RWPE1 (cell line): ENCODE results near the gene CCDC92.

ENCODE experiments used
- CTCF ChIA-PET: fragments of 350-600 bp; sonication (Branson Sonifier 250); formaldehyde crosslinking; extraction: SDS; loops from one replicate; lab custom pipeline; 2021; lab: Yijun Ruan, JAX
- POLR2A ChIA-PET: fragments of 400-600 bp; formaldehyde crosslinking; extraction: SDS; loops from one replicate; lab custom pipeline; 2020; ENCODE audit warnings: antibody characterized with exemption; ENCODE audit not compliant: low non-redundant PET; lab: Yijun Ruan, JAX
- DNase-seq: peaks from one replicate; pipeline ENCODE4 v3.0.0; 2012; ENCODE audit warnings: low spot score
- H3K27ac ChIP-seq: fragments of 450-650 bp; 2 replicates; pipeline ENCODE4 v1.5.1; 2017
- TF ChIP-seq, protein P1 (sequence below): fragments of 450-650 bp; conservative IDR thresholded peaks from 2 replicates; pipeline ENCODE4 v1.5.1; 2017; ENCODE audit warnings: low read depth, mild to moderate bottlenecking

The CCDC92 gene

DNA sequence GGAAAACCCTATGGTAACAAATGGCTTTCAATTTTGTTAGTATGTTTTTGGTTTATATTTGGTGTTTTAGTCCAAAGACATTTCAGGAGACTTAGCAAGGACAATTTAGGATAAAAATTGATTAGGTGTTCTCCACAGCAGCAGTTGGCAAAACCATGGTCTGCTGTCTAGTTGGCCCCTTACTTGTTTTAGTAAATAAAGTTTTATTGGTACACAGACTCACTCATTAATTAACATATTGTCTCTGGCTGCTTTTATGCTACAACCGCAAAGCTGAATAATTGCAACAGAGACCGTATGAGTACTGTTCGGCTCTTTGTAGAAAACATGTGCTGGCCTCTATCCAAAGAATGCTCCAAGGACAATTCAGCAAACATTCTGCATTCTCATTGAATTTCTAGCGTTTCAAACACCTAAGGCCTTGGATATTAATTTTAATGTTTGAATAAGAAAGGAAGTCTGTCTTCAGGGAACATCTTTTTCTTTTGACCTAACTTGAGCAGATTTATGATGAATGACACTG lies 77.7 kb downstream of the CCDC92 start:
- ChIA-PET CTCF (no interaction called here), POLR2A (no interaction called here)
- no peak for DNase-seq
- TF ChIP-seq, protein P1, sequence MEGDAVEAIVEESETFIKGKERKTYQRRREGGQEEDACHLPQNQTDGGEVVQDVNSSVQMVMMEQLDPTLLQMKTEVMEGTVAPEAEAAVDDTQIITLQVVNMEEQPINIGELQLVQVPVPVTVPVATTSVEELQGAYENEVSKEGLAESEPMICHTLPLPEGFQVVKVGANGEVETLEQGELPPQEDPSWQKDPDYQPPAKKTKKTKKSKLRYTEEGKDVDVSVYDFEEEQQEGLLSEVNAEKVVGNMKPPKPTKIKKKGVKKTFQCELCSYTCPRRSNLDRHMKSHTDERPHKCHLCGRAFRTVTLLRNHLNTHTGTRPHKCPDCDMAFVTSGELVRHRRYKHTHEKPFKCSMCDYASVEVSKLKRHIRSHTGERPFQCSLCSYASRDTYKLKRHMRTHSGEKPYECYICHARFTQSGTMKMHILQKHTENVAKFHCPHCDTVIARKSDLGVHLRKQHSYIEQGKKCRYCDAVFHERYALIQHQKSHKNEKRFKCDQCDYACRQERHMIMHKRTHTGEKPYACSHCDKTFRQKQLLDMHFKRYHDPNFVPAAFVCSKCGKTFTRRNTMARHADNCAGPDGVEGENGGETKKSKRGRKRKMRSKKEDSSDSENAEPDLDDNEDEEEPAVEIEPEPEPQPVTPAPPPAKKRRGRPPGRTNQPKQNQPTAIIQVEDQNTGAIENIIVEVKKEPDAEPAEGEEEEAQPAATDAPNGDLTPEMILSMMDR = no peak
- H3K27ac ChIP-seq = no peak overlapping the region

DNA sequence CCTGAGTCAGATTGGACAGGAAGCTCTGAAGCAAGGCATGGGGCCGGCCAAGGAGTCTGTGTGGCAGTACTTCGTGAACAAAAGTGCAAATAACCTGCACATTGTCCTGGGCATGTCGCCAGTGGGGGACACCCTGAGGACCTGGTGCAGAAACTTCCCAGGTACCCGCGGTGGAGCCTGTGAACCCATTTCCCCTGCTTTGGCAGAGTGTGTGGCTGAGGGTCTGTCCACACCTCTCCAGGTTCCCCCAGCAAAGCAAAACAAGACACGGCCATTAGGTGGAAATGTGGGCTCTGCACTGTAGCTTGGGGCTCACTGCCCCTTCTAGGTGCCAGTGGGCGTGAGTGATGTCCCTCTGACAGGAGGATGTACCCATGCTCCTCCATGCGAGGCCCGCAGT lies 79.4 kb downstream of the CCDC92 start:
- no peak for DNase-seq
- ChIA-PET POLR2A (no interaction called here), CTCF (no interaction called here)
- TF ChIP-seq, protein P1 = no peak
- no peak overlapping the region for H3K27ac ChIP-seq

DNA sequence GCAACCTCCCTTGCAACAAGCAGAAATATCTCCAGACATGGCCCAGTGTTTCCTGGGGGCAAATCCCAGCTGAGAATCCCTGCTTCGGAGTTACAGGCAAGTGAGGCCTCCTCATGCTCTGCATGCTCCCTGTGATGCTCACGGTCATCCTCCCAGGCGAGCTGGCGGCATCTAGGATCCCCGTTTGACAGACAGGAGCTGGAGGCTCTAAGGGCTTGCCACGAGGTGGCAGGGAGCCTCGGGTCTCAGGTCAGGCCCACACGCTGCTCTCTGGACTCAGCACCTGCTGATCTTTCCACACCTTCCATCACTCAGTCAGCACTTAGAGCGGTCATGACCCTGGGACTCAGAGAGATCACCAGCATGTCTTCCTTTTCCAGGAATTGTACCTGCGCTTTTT lies 79.8 kb downstream of the CCDC92 start:
- ChIA-PET CTCF (interaction anchor here (0.6 kb wide), 1 partner anchor 9 kb away, joined by 6 read pairs; no protein-coding TSS in a partner anchor), POLR2A (no interaction called here)
- TF ChIP-seq, protein P1 = no peak
- no peak for DNase-seq
- H3K27ac ChIP-seq = no peak overlapping the region

DNA sequence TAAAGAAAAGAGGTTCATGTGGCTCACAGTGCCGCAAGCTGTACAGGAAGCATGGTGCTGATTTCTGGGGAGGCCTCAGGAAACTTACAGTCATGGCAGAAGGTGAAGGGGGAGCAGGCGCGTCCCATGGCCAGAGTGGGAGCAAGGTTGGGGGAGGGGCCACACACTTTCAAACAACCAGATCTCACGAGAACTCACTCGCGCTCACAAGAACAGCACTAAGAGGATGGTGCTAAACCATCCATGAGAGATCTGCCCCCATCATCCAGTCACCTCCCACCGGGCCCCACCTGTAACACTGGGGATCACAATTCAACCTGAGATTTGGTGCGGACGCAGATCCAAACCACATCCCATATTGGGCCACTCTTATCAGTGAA lies 80.5 kb downstream of the CCDC92 start:
- DNase-seq = no peak
- CTCF ChIA-PET = interaction anchor here (0.6 kb wide), 1 partner anchor 10 kb away, joined by 6 read pairs; no protein-coding TSS in a partner anchor
- TF ChIP-seq, protein P1 = no peak
- POLR2A ChIA-PET = no interaction called here
- H3K27ac ChIP-seq = no peak overlapping the region

DNA sequence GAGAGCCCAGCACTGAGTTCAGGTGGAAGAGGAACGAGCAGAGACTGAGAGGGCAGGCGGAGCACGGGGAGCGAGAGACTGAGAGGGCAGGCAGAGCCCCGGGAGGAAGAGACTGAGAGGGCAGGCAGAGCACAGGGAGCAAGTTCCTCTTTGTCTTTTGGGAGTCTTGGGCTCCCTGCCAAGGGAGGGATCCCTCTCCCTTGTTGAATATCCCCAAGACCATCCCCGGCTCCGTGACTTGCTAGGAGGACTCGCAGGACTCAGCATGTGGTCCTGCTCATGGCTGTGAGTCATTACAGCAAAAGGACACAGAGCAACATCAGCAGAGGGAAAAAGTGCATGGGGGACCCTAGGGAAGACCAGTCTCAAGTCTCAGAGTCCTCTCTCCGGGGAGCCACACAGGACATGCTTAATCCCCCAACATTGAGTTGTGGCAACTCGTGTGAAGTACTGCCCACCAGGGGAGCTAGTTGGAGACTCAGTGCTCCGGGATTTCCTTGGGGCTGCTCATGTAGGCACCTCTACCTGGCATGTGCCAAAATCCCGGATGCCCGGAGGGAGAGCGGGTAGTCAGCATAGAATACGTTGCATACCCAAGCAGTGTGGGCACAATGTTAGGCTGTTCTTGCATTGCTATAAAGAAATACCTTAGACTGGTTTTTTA lies 81.0 kb downstream of the CCDC92 start:
- ChIA-PET CTCF (no interaction called here), POLR2A (no interaction called here)
- no peak overlapping the region for H3K27ac ChIP-seq

DNA sequence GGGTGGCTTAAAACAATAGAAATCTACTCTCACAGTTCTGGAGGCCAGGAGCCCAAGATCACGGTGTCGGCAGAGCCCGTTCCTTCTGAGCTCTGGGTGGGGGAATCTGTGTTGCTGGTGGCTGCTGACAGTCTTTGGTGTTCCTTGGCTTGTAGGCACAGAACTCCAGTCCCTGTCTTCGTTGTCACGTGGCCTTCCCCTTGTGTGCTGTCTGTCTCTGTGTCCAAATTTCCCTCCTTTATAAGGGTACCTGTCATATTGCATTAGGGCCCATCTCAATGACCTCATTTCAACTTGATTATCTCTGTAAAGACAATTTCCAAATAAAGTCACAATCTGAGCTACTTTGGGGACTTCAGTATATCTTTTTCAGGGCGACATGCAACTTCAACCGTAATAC lies 81.6 kb downstream of the CCDC92 start:
- CTCF ChIA-PET = no interaction called here
- no peak for DNase-seq
- POLR2A ChIA-PET = no interaction called here
- TF ChIP-seq, protein P1 = no peak
- no peak overlapping the region for H3K27ac ChIP-seq

More for the DNA sequence above, 81.0 kb downstream of the CCDC92 start:
- TF ChIP-seq, protein P1 = no peak
- no peak for DNase-seq
